Caco-2 (cell line): ENCODE measurements around the gene DCAF5. TPM values are rescaled to one million over a fixed set of nuclear protein-coding genes. Genes with fewer than 3 reads are reported as not detected.

Experiments used
- BruUV-seq: library from RNA; stranded (reverse); fragments of 400-500 nt; replicated peaks from 2 replicates; lab custom pipeline; 2021; lab: Mats Ljungman, UMichigan
- CTCF ChIA-PET: fragments of 300-600 bp; sonication (Branson Sonifier 250); formaldehyde crosslinking; loops from one replicate; lab custom pipeline; 2022; ENCODE audit warnings: antibody characterized with exemption; lab: Charles Lee
- POLR2A ChIA-PET: fragments of 300-600 bp; sonication (Branson Sonifier 250); formaldehyde crosslinking; loops from one replicate; lab custom pipeline; 2022; ENCODE audit warnings: antibody characterized with exemption; lab: Charles Lee
- DNase-seq, 2 experiments: peaks; one replicate each; pipeline versions ENCODE4 v3.0.0 to v3.0.0-alpha.2; 2020 to 2022
- H3K27me3 ChIP-seq: replicated peaks from 2 replicates; pipeline ENCODE4 v1.6.0; 2011; ENCODE audit warnings: low read length; ENCODE audit not compliant: control insufficient read depth, insufficient read depth
- H3K36me3 ChIP-seq: 2 replicates; pipeline ENCODE4 v1.5.1; 2011; ENCODE audit warnings: low read length; ENCODE audit not compliant: control insufficient read depth, insufficient read depth
- H3K4me1 ChIP-seq: fragments of 250-450 bp; sonication (Bioruptor Pico); 2 replicates; pipeline ENCODE4 v1.5.1; 2020; ENCODE audit warnings: mild to moderate bottlenecking
- H3K4me3 ChIP-seq: 2 replicates; pipeline ENCODE4 v1.5.1; 2011; ENCODE audit warnings: low read depth, mild to moderate bottlenecking, control low read depth, low read length
- H3K9me3 ChIP-seq: fragments of 250-450 bp; sonication (Bioruptor Pico); 2 replicates; pipeline ENCODE4 v1.5.1; 2020; ENCODE audit warnings: mild to moderate bottlenecking, moderate library complexity
- H3K27ac Mint-ChIP-seq: one replicate; pipeline ENCODE4 v1.8.0; 2022; ENCODE audit warnings: mixed read lengths; ENCODE audit not compliant: unreplicated experiment
- H3K27me3 Mint-ChIP-seq: one replicate; pipeline ENCODE4 v1.8.0; 2022; ENCODE audit warnings: mixed read lengths; ENCODE audit not compliant: insufficient read depth, unreplicated experiment
- H3K36me3 Mint-ChIP-seq: one replicate; pipeline ENCODE4 v1.8.0; 2022; ENCODE audit warnings: mild to moderate bottlenecking, mixed read lengths; ENCODE audit not compliant: insufficient read depth, unreplicated experiment
- H3K4me1 Mint-ChIP-seq: one replicate; pipeline ENCODE4 v1.8.0; 2022; ENCODE audit warnings: low read depth, mixed read lengths; ENCODE audit not compliant: unreplicated experiment
- H3K4me3 Mint-ChIP-seq: one replicate; pipeline ENCODE4 v1.8.0; 2022; ENCODE audit warnings: mild to moderate bottlenecking, moderate library complexity, mixed read lengths; ENCODE audit not compliant: unreplicated experiment
- H3K9me3 Mint-ChIP-seq: one replicate; pipeline ENCODE4 v1.8.0; 2022; ENCODE audit warnings: mixed read lengths; ENCODE audit not compliant: unreplicated experiment
- intact Hi-C: fragments of 100-400 bp; cut with micrococcal nuclease; formaldehyde crosslinking; loops from one replicate; pipeline ENCODE4 v1.10.0; 2022; ENCODE audit not compliant: unreplicated experiment
- total RNA-seq: library from RNA; stranded (reverse); gene quantifications from 2 replicates; pipeline ENCODE4 v1.2.3, GENCODE V29; 2022
- TF ChIP-seq, protein P1 (sequence below), 2 experiments: fragments of 200-600 bp in 1 of 2; IDR thresholded peaks; 1 replicate in 1 of 2; 2 replicates in 1 of 2; pipeline versions ENCODE4 v1.5.1 to v1.8.0; 2011 to 2022; ENCODE audit warnings: antibody characterized with exemption in 1 of 2, control low read depth in 1 of 2, inconsistent platforms in 1 of 2, low read depth in 1 of 2, low read length in 1 of 2, mild to moderate bottlenecking in 1 of 2, moderate library complexity in 1 of 2; ENCODE audit not compliant: insufficient read depth in 1 of 2, severe bottlenecking in 1 of 2, unreplicated experiment in 1 of 2

The DCAF5 gene
- total RNA-seq, 1 experiment from 2014 or later = 34.8 TPM

GRCh38 chr14:69073915-69074314 is 79.0 kb downstream of the DCAF5 start:
- DNase-seq = no peak
- Mint-ChIP-seq H3K27ac (no peak overlapping the region), H3K4me1 (peaks cover 17% of the 10 kb centered on the region), H3K9me3 (no peaks in the 10 kb centered on the region), H3K36me3 (peaks cover 42% of the 10 kb centered on the region), H3K27me3 (no peaks in the 10 kb centered on the region), H3K4me3 (no peak overlapping the region)
- no TSS peak for BruUV-seq
- Histone ChIP-seq H3K4me3 (no peak overlapping the region), H3K4me1 (peaks cover 23% of the 10 kb centered on the region), H3K36me3 (no peaks in the 10 kb centered on the region; the same call in 1 of the 2 replicates), H3K9me3 (no peaks in the 10 kb centered on the region), H3K27me3 (no peaks in the 10 kb centered on the region)
- ChIA-PET CTCF (interaction anchor here (0.7 kb wide), 1 partner anchor 142 kb away, joined by 6 read pairs; no protein-coding TSS in a partner anchor), POLR2A (no interaction called here)
- intact Hi-C loops = no loop called here
- TF ChIP-seq, protein P1, sequence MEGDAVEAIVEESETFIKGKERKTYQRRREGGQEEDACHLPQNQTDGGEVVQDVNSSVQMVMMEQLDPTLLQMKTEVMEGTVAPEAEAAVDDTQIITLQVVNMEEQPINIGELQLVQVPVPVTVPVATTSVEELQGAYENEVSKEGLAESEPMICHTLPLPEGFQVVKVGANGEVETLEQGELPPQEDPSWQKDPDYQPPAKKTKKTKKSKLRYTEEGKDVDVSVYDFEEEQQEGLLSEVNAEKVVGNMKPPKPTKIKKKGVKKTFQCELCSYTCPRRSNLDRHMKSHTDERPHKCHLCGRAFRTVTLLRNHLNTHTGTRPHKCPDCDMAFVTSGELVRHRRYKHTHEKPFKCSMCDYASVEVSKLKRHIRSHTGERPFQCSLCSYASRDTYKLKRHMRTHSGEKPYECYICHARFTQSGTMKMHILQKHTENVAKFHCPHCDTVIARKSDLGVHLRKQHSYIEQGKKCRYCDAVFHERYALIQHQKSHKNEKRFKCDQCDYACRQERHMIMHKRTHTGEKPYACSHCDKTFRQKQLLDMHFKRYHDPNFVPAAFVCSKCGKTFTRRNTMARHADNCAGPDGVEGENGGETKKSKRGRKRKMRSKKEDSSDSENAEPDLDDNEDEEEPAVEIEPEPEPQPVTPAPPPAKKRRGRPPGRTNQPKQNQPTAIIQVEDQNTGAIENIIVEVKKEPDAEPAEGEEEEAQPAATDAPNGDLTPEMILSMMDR (IDR thresholded peaks at IDR 0.05; ENCODE audit: insufficient read depth in 1 of 2, low read depth in 1 of 2, low read length in 1 of 2, severe bottlenecking in 1 of 2, unreplicated experiment in 1 of 2) = no peak

- Histone ChIP-seq H3K4me1 (peaks cover 18% of the 10 kb centered on the region), H3K36me3 (no peaks in the 10 kb centered on the region; the same call in 1 of the 2 replicates), H3K4me3 (no peak overlapping the region), H3K27me3 (no peaks in the 10 kb centered on the region), H3K9me3 (no peaks in the 10 kb centered on the region)
- Mint-ChIP-seq H3K4me1 (peaks cover 12% of the 10 kb centered on the region), H3K27me3 (no peaks in the 10 kb centered on the region), H3K4me3 (no peak overlapping the region), H3K36me3 (peaks cover 42% of the 10 kb centered on the region), H3K27ac (peak overlapping the region; percentile 35), H3K9me3 (no peaks in the 10 kb centered on the region)
- DNase-seq = no peak
- intact Hi-C loops = no loop called here
- CTCF ChIA-PET = interaction anchor here (0.7 kb wide), 1 partner anchor 141 kb away, joined by 6 read pairs; no protein-coding TSS in a partner anchor
- TF ChIP-seq, protein P1 (IDR thresholded peaks at IDR 0.05; ENCODE audit: insufficient read depth in 1 of 2, low read depth in 1 of 2, low read length in 1 of 2, severe bottlenecking in 1 of 2, unreplicated experiment in 1 of 2) = no peak
- BruUV-seq = TSS peak; percentile 13
- POLR2A ChIA-PET = no interaction called here
These were observed 79.5 kb downstream of the DCAF5 start for GRCh38 chr14:69073429-69073828.

GRCh38 chr14:69072584-69072983 is 80.3 kb downstream of the DCAF5 start:
- H3K4me1 Mint-ChIP-seq = peaks cover 7% of the 10 kb centered on the region
- intact Hi-C loops = no loop called here
- BruUV-seq = no TSS peak

More at GRCh38 chr14:69072584-69072983, 80.3 kb downstream of the DCAF5 start:
- ChIA-PET POLR2A (no interaction called here), CTCF (no interaction called here)
- no peak for DNase-seq
- no peaks in the 10 kb centered on the region; the same call in 1 of the 2 replicates for H3K36me3 ChIP-seq
- TF ChIP-seq, protein P1 (IDR thresholded peaks at IDR 0.05; ENCODE audit: insufficient read depth in 1 of 2, low read depth in 1 of 2, low read length in 1 of 2, severe bottlenecking in 1 of 2, unreplicated experiment in 1 of 2) = no peak
- no peaks in the 10 kb centered on the region for H3K9me3 ChIP-seq
- Mint-ChIP-seq H3K27me3 (no peaks in the 10 kb centered on the region), H3K9me3 (no peaks in the 10 kb centered on the region), H3K4me3 (no peak overlapping the region), H3K36me3 (peaks cover 42% of the 10 kb centered on the region), H3K27ac (no peak overlapping the region)
- H3K4me3 ChIP-seq = no peak overlapping the region
- H3K4me1 ChIP-seq = peaks cover 10% of the 10 kb centered on the region
- no peaks in the 10 kb centered on the region for H3K27me3 ChIP-seq
